Measurements from ENCODE around the gene SIK3.

Gene SIK3

DNA sequence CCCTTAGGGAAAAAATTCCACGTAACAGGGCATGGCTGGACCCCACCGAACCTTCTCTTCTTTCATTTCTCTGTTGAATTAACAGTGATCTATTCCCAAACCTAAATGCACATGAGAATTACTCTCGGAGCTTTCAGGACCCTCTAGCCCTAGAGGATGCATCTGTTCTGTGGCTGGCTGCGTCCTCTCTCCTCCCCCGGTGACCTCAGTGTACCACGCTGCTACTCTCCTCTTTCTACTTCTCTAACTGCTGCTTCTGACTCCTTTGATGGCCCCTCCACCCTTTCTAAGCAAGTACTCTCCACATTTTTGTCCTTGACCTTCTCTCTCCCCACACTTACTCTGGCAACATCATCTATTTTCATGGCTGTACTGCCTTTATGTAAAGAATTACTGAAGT lies 248.7 kb downstream of the SIK3 start:
- H3K4me3 ChIP-seq (ENCODE audit: low read depth, low read length): no peak overlapping the region
- H3K27ac ChIP-seq (ENCODE audit: low read depth, low read length): no peak overlapping the region
- no peak overlapping the region for H3K9ac ChIP-seq (ENCODE audit: low read depth, low read length)
- H3K36me3 ChIP-seq (ENCODE audit: control insufficient read depth, insufficient read depth, low read length): peaks cover 58% of the 10 kb centered on the region
- no peaks in the 10 kb centered on the region for H3K9me3 ChIP-seq (ENCODE audit: control insufficient read depth, insufficient read depth, low read length)
- no peaks in the 10 kb centered on the region for H3K27me3 ChIP-seq (ENCODE audit: control insufficient read depth, insufficient read depth, low read length)
- no peaks in the 10 kb centered on the region for H3K4me1 ChIP-seq (ENCODE audit: control insufficient read depth, insufficient read depth, low read length)

GRCh38 chr11:116849060-116849459 lies 249.2 kb downstream of the SIK3 start:
- Histone ChIP-seq H3K4me1 (ENCODE audit: control insufficient read depth, insufficient read depth, low read length) (no peaks in the 10 kb centered on the region), H3K9ac (ENCODE audit: low read depth, low read length) (no peak overlapping the region)

DNA sequence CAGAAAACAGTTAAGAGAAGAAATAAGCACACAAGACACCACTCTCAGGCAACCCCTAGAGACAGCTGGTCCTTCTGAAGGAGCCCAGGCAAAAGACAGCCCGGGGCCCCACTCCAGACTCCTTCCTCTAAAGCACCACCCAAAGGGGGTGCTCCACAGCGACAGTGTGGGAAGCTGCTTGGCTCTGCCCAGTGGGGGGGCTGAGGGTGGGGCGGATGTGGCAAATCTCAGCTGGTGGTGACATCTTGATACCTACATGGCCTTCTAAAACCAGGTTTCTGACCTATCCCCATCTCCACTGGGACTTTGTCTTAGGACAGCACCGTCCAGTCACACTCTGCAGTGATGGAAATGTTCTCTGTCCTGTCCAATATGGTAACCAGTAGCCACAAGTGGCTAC lies 250.6 kb downstream of the SIK3 start:
- no peak overlapping the region for H3K9ac ChIP-seq (ENCODE audit: low read depth, low read length)
- no peak overlapping the region for H3K4me3 ChIP-seq (ENCODE audit: low read depth, low read length)
- H3K27me3 ChIP-seq (ENCODE audit: control insufficient read depth, insufficient read depth, low read length): no peaks in the 10 kb centered on the region
- peaks cover 57% of the 10 kb centered on the region for H3K36me3 ChIP-seq (ENCODE audit: control insufficient read depth, insufficient read depth, low read length)
- H3K27ac ChIP-seq (ENCODE audit: low read depth, low read length): no peak overlapping the region
- H3K4me1 ChIP-seq (ENCODE audit: control insufficient read depth, insufficient read depth, low read length): no peaks in the 10 kb centered on the region
- no peaks in the 10 kb centered on the region for H3K9me3 ChIP-seq (ENCODE audit: control insufficient read depth, insufficient read depth, low read length)

More at GRCh38 chr11:116849060-116849459, 249.2 kb downstream of the SIK3 start:
- H3K9me3 ChIP-seq (ENCODE audit: control insufficient read depth, insufficient read depth, low read length): no peaks in the 10 kb centered on the region
- no peak overlapping the region for H3K4me3 ChIP-seq (ENCODE audit: low read depth, low read length)
- H3K27ac ChIP-seq (ENCODE audit: low read depth, low read length): no peak overlapping the region
- no peaks in the 10 kb centered on the region for H3K27me3 ChIP-seq (ENCODE audit: control insufficient read depth, insufficient read depth, low read length)
- H3K36me3 ChIP-seq (ENCODE audit: control insufficient read depth, insufficient read depth, low read length): peaks cover 54% of the 10 kb centered on the region

DNA sequence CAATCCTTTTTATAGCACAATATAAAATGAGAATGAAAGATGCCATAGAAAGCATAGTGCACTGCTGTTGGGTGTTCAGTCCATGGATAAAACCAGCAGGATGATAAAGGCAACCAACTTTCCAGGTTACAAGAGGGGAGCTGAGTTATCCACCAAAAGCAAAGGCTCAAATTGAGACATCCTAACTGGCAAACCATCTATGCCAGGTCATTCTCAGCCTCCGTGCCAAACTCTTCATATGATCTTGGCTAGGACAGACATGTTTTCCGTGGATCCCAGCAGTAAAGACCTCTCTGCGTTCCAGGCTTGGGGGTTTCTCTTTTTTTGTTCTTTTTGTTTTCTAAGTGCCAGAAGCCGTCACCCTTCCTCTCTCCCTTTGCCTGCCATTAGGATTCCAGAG lies 253.5 kb downstream of the SIK3 start:
- no peaks in the 10 kb centered on the region for H3K27me3 ChIP-seq (ENCODE audit: control insufficient read depth, insufficient read depth, low read length)
- no peak overlapping the region for H3K27ac ChIP-seq (ENCODE audit: low read depth, low read length)
- H3K4me3 ChIP-seq (ENCODE audit: low read depth, low read length): no peak overlapping the region
- peaks cover 57% of the 10 kb centered on the region for H3K36me3 ChIP-seq (ENCODE audit: control insufficient read depth, insufficient read depth, low read length)
- H3K4me1 ChIP-seq (ENCODE audit: control insufficient read depth, insufficient read depth, low read length): no peaks in the 10 kb centered on the region; the same call in 1 of the 2 replicates
- H3K9ac ChIP-seq (ENCODE audit: low read depth, low read length): no peak overlapping the region
- H3K9me3 ChIP-seq (ENCODE audit: control insufficient read depth, insufficient read depth, low read length): no peaks in the 10 kb centered on the region

DNA sequence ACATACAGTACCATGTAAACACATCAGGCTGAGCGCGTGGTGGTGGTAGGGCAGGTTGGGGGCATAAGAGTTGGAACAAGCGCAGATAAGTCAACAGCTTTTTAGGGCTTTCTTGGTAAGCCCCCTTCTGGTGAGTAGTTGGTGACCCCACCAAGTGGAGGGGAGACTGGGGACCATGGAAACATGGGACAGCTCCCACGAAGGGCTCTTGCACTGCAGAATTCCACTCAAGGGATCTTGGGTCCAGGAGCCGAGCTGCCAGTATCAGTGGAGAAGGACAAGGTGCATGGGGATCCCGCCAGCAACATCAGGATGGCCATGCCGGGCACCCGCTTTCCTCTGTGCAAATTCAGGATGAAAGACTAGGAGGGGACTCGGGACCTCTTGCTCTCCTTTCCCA lies 254.6 kb downstream of the SIK3 start:
- Histone ChIP-seq H3K9ac (ENCODE audit: low read depth, low read length) (no peak overlapping the region), H3K27me3 (ENCODE audit: control insufficient read depth, insufficient read depth, low read length) (no peaks in the 10 kb centered on the region), H3K36me3 (ENCODE audit: control insufficient read depth, insufficient read depth, low read length) (peaks cover 47% of the 10 kb centered on the region), H3K4me1 (ENCODE audit: control insufficient read depth, insufficient read depth, low read length) (no peaks in the 10 kb centered on the region; the same call in 1 of the 2 replicates), H3K27ac (ENCODE audit: low read depth, low read length) (peak overlapping the region; percentile 36), H3K9me3 (ENCODE audit: control insufficient read depth, insufficient read depth, low read length) (no peaks in the 10 kb centered on the region), H3K4me3 (ENCODE audit: low read depth, low read length) (no peak overlapping the region)

DNA sequence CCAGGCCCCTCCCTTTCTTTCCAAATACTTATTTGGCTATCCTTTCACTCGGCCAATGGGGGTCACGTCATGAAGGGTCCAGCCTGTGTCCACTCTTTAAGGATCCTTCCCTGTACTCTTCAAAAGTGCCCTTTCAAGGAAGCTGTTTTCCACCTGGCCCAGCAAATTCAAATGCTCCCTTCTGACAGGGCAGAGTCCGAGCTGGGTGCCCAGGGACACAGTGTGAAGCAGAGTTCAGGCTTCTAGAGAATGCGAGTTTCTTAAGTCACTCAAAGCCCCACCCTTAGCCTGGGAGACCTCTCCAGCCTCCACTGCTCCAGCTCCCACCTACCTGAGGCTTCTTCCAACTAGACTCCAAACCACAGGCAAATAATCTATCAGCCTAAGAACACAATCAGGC lies 255.3 kb downstream of the SIK3 start:
- Histone ChIP-seq H3K27me3 (ENCODE audit: control insufficient read depth, insufficient read depth, low read length) (no peaks in the 10 kb centered on the region), H3K9me3 (ENCODE audit: control insufficient read depth, insufficient read depth, low read length) (no peaks in the 10 kb centered on the region), H3K27ac (ENCODE audit: low read depth, low read length) (no peak overlapping the region), H3K36me3 (ENCODE audit: control insufficient read depth, insufficient read depth, low read length) (peaks cover 42% of the 10 kb centered on the region), H3K4me3 (ENCODE audit: low read depth, low read length) (no peak overlapping the region), H3K4me1 (ENCODE audit: control insufficient read depth, insufficient read depth, low read length) (no peaks in the 10 kb centered on the region; the same call in 1 of the 2 replicates), H3K9ac (ENCODE audit: low read depth, low read length) (no peak overlapping the region)

DNA sequence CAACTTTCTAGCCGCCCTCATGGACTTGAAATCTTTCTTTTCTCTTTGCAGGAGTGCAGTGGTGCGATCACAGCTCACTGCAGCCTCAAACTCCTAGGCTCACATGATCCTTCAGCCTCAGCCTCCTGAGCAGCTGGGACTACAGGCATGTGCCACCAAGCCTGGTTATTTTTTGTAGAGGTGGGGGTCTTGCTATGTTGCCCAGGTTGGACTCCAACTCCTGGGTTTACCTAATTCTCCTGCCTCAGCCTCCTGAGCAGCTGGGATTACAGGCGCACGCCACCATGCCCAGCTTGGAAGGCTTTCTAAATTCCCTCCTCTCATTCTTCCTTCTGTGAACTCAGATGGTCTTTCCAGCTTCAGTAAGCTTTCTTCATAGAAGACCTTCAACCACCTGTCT lies 256.1 kb downstream of the SIK3 start:
- Histone ChIP-seq H3K36me3 (ENCODE audit: control insufficient read depth, insufficient read depth, low read length) (peaks cover 35% of the 10 kb centered on the region), H3K9ac (ENCODE audit: low read depth, low read length) (no peak overlapping the region), H3K4me3 (ENCODE audit: low read depth, low read length) (no peak overlapping the region), H3K9me3 (ENCODE audit: control insufficient read depth, insufficient read depth, low read length) (no peaks in the 10 kb centered on the region), H3K4me1 (ENCODE audit: control insufficient read depth, insufficient read depth, low read length) (no peaks in the 10 kb centered on the region; the same call in 1 of the 2 replicates), H3K27me3 (ENCODE audit: control insufficient read depth, insufficient read depth, low read length) (no peaks in the 10 kb centered on the region), H3K27ac (ENCODE audit: low read depth, low read length) (no peak overlapping the region)

- Histone ChIP-seq H3K9ac (ENCODE audit: low read depth, low read length) (no peak overlapping the region), H3K27me3 (ENCODE audit: control insufficient read depth, insufficient read depth, low read length) (no peaks in the 10 kb centered on the region), H3K4me1 (ENCODE audit: control insufficient read depth, insufficient read depth, low read length) (no peaks in the 10 kb centered on the region; the same call in 1 of the 2 replicates), H3K9me3 (ENCODE audit: control insufficient read depth, insufficient read depth, low read length) (no peaks in the 10 kb centered on the region), H3K4me3 (ENCODE audit: low read depth, low read length) (no peak overlapping the region), H3K36me3 (ENCODE audit: control insufficient read depth, insufficient read depth, low read length) (peaks cover 22% of the 10 kb centered on the region), H3K27ac (ENCODE audit: low read depth, low read length) (no peak overlapping the region)
Observed at GRCh38 chr11:116840746-116841296, 257.4 kb downstream of the SIK3 start.

GRCh38 chr11:116840224-116840745 lies 257.9 kb downstream of the SIK3 start:
- no peak overlapping the region for H3K27ac ChIP-seq (ENCODE audit: low read depth, low read length)
- peaks cover 17% of the 10 kb centered on the region for H3K36me3 ChIP-seq (ENCODE audit: control insufficient read depth, insufficient read depth, low read length)
- no peak overlapping the region for H3K9ac ChIP-seq (ENCODE audit: low read depth, low read length)
- H3K27me3 ChIP-seq (ENCODE audit: control insufficient read depth, insufficient read depth, low read length): peaks cover 2% of the 10 kb centered on the region; the same call in 1 of the 2 replicates
- H3K9me3 ChIP-seq (ENCODE audit: control insufficient read depth, insufficient read depth, low read length): no peaks in the 10 kb centered on the region
- no peak overlapping the region for H3K4me3 ChIP-seq (ENCODE audit: low read depth, low read length)
- H3K4me1 ChIP-seq (ENCODE audit: control insufficient read depth, insufficient read depth, low read length): peaks cover 3% of the 10 kb centered on the region; the same call in 1 of the 2 replicates

DNA sequence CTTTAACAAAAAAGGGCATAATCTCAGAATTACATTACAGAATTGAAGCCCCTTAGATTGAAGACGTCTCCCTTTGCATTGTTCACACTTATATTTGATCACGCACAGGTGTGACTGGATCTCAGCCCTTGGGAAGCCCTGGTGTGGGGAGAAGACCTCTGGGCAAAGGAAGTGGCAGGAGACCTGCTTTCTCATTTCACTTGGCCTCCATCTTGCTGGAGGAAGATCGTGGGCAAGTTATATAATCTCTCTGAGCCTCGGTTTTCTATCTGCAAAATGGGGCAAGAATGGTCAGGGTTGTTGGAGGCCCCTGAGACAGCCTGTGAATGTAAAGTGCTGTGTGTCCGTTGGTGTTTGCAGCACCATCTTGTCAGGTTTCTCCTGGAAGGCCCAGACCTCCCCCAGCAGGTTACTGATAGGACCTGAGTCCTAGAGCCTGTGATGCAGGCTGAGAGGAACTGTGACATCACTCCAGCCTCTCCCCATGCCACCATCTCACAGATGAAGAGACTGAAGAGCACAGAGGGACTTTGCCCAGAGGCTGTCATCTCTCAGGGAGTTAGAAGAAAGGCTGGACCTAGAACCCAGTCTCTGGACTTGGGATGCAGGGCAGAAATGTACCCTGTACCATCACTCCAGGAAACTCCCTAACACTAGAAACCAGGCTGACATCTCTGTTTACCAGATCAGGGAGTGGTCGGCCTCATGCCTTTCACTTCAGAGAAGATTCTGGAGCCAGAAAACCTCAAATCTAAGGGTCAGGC lies 259.7 kb downstream of the SIK3 start:
- H3K36me3 ChIP-seq (ENCODE audit: control insufficient read depth, insufficient read depth, low read length): peaks cover 5% of the 10 kb centered on the region
- H3K4me3 ChIP-seq (ENCODE audit: low read depth, low read length): no peak overlapping the region
- H3K27ac ChIP-seq (ENCODE audit: low read depth, low read length): peak overlapping the region; percentile 62
- no peak overlapping the region for H3K9ac ChIP-seq (ENCODE audit: low read depth, low read length)
- H3K27me3 ChIP-seq (ENCODE audit: control insufficient read depth, insufficient read depth, low read length): peaks cover 6% of the 10 kb centered on the region; the same call in 1 of the 2 replicates
- H3K9me3 ChIP-seq (ENCODE audit: control insufficient read depth, insufficient read depth, low read length): no peaks in the 10 kb centered on the region
- H3K4me1 ChIP-seq (ENCODE audit: control insufficient read depth, insufficient read depth, low read length): peaks cover 5% of the 10 kb centered on the region; the same call in 1 of the 2 replicates
